Motor neuron (in vitro differentiated cells): Measurements from ENCODE around the gene DACT3. TPM values are rescaled to one million over a fixed set of nuclear protein-coding genes. Genes with fewer than 3 reads are reported as not detected.
"Not testable (repeated sequence)": the region's sequence is repeated elsewhere in the genome, so short reads cannot be mapped to it uniquely, and the experiment has no call there.

Source experiments
- ATAC-seq, 8 experiments: fragments of 200-7000 bp; cut with Tn5 transposase; replicated peaks in 6 of 8; 2 replicates each; pipeline ENCODE4 v1.8.0; 2021; ENCODE audit warnings: mild to moderate bottlenecking in 8 of 8, moderate library complexity in 8 of 8
- H3K27ac ChIP-seq, 2 donors: fragments of 250-450 bp; sonication (Bioruptor Pico); 2 replicates each; pipeline ENCODE4 v1.9.0; 2021; ENCODE audit warnings: antibody characterized with exemption in 2 of 2, mild to moderate bottlenecking in 2 of 2, moderate library complexity in 1 of 2
- H3K4me1 ChIP-seq, 2 donors: fragments of 250-450 bp; sonication (Bioruptor Pico); replicated peaks in 1 of 2; 2 replicates each; pipeline ENCODE4 v1.6.1; 2021; ENCODE audit warnings: antibody characterized with exemption in 2 of 2, mild to moderate bottlenecking in 2 of 2, moderate library complexity in 1 of 2
- H3K4me3 ChIP-seq, 5 donors: fragments of 250-450 bp; sonication (Bioruptor Pico); 2 replicates each; pipeline ENCODE4 v1.9.0; 2021; ENCODE audit warnings: antibody characterized with exemption in 5 of 5, mild to moderate bottlenecking in 5 of 5, moderate library complexity in 4 of 5
- WGBS, 10 experiments: fragments of 450-650 bp; shearing (Covaris generic); methylation state at CpG; one replicate each; pipeline ENCODE4 v1.0.0; 2022; 5-methylcytosine and 5-hydroxymethylcytosine counted together
- in situ Hi-C, 9 experiments: fragments of 400-800 bp; cut with MboI; loops; one replicate each; pipeline ENCODE4 v1.15.0; 2021; ENCODE audit warnings: low sequenced_read_pairs in 9 of 9, low pct_unique_long_range_greater_than_20kb in 2 of 9; ENCODE audit not compliant: unreplicated experiment in 9 of 9
- total RNA-seq, 8 experiments: library from RNA; unstranded; fragments of 300-600 nt; gene quantifications; 2 replicates each; pipeline versions ENCODE4 v1.2.3 to v1.2.4, GENCODE V29; 2022

DACT3 gene
- total RNA-seq, 8 experiments from 2014 or later = 1.9 to 16.3 (median 10.4) TPM

DNA sequence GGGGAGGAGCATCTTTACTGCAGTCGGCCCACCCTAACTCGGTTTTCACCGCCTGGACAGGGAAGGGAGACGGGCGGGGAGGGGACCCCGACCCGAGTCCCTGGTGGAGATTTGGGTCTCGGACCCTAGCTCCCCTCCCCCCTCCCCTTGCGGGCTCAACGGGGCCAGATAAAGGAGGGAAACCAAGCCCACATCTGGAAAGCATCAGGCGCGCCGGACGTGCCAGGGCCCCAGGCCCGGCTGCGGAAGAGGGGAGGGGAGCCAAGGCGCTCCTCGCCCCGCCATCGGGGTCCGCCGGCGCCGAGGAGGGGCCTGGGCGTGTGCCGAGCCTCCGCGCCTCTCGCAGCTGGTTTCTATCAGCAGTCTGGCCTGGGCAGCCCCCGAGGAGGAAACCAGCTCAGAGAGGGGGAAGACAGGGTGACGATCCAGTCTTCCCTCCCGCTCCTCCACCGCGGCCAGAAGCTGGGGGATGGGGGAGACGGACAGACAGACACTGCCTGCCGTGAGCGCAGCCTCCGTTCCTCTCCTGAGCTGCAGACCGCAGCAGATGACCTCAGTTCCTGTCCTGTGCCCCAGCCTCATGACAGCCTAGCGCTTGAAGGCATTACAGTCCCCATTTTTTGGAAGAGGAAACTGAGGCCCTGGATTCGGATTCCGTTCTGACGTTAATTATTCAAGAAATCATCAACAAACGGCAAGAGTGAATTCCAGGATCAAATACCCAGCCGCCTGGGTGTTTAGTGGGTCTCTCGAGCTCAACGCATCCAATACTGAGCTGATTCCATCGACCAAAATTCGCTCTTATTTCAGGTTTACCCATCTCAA, 21.4 kb downstream of the DACT3 start:
- H3K4me3 ChIP-seq = peak overlapping the region; percentile 20 to 46 (median 41)
- H3K27ac ChIP-seq = peak overlapping the region in 1 of 2 donors; percentile 68
- 0 to 67% (median 20%) methylated on average over 1 to 7 of the region's 49 CpGs for WGBS, 10 experiments
- in situ Hi-C loops = no loop called here
- peak; percentile 6 to 36 (median 18) for ATAC-seq
- H3K4me1 ChIP-seq = peaks cover 19 to 28% of the 10 kb centered on the region in 2 donors

DNA sequence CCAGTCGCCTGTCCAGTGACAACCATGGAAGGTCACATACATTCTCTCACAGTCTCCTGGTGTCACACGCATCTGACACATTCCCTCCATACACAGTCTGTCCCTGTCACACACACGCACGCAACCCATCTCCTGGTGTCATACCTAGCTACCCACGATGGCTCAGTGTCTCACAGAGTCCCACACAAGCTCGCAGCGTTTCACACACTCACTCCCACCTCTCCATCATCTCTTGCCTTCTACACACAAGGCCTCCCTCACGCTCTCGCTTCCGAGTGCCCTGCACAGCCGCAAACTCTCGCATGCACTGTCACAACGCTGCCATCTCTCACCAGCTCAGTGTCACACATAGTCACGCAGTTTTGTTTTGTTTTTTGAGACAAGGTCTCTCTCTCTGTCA, 23.8 kb downstream of the DACT3 start:
- no peak for ATAC-seq
- Histone ChIP-seq H3K4me1 (peaks cover 21 to 38% of the 10 kb centered on the region in 2 donors), H3K4me3 (no peak overlapping the region), H3K27ac (no peak overlapping the region)
- WGBS, 10 experiments = 42 to 96% (median 71%) methylated on average over 1 to 11 of the region's 14 CpGs
- in situ Hi-C loops = no loop called here

DNA sequence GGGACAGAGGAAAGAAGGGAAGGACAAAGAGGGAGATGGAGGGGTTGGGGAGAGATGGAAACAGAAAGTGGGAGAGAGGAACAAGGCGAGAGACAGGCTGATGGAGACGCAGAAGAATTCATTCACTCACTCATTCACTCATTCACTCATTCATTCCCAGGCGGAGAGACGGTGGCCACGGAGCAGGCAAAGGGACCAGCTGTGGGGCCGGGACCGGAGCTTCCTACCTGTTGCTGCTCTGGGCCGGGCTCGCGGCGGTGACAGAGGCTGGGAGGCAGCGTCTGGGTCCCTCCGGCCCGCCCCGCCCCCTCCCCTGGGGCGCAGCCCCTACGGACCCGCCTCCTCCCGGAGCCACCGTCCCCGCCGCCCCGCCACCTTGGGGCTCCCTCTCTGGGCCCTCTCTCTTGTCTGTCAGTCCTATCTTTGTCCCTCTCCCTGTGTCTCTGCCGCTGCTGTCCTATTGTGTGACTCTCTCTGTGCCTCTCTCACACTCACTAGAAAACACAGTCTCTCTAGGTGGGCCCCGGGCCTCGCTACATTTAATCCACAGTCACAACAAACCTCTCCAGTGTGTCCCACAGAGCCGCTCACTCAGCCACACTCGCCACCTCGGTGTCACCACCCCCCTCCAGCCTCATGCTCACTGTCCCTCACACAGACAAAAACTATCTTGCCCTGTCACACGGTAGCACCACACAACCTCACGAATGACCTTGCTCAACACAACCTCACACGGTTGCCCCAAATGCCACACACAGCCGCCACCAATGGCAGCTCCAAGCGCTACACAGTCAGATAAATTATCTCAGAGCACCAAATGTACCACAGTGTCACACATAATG, 24.8 kb downstream of the DACT3 start, which contains the start of gene GNG8:
TSS of gene GNG8 (minus strand) at position 283 of the 842 bp plus-strand sequence. CDS start 1,520 bp downstream, outside the sequence.
- Histone ChIP-seq H3K4me3 (peak within 1 kb of the TSS in 1 of 5 donors; percentile 33), H3K4me1 (peaks cover 28 to 48% of the 10 kb centered on the region in 2 donors), H3K27ac (peak within 1 kb of the TSS in 1 of 2 donors; percentile 11)
- ATAC-seq = peak in 2 of 8 experiments; percentile 0
- WGBS, 10 experiments = 0 to 78% (median 18%) methylated on average over 1 to 8 of the region's 34 CpGs; no CpG with 5 or more reads in 4 of the 10 experiments
- in situ Hi-C loops = no loop called here

DNA sequence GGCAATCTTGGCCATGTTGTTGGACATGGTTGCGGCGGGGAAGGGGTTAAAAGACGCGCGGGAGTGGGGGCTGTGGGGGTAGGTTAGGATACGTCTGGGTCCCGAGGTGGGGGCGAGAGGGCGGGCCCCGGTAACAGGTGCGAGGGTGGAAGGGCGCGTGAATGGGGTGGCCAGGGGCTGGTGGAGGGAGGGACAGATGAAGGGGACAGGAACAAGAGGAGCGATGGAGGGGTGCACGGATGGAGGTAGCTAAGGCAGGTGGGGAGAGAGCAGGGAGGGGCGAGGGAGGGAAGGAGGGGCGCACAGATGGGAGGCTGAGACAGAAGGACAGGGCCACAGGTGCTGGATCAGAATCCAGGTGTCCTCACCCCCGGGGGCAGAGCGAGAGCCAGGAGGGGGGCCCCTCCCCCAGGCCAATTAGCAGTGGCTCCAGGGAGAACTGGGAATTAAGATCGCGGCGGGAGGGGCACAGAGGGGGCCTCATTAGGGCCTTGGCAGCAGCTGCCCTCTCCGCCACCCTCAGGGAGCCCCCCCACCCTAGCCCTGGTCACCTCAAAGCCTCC, 26.2 kb downstream of the DACT3 start:
- Histone ChIP-seq H3K4me1 (peaks cover 30 to 52% of the 10 kb centered on the region in 2 donors), H3K4me3 (peak overlapping the region; percentile 3 to 36 (median 24)), H3K27ac (no peak overlapping the region)
- ATAC-seq = peak in 1 of 8 experiments; percentile 3
- in situ Hi-C loops = no loop called here
- 80% methylated on average over 1 of the region's 23 CpGs; no CpG with 5 or more reads in 9 of the 10 experiments for WGBS, 10 experiments

GRCh38 chr19:46634045-46634655, 26.8 kb downstream of the DACT3 start:
- ATAC-seq = peak; percentile 23 to 69 (median 35)
- H3K4me1 ChIP-seq = peaks cover 28 to 50% of the 10 kb centered on the region in 2 donors
- in situ Hi-C loops = no loop called here
- WGBS, 10 experiments = 0 to 3% methylated on average over 2 to 6 of the region's 38 CpGs; no CpG with 5 or more reads in 8 of the 10 experiments
- peak overlapping the region; percentile 16 to 38 (median 33) for H3K4me3 ChIP-seq
- no peak overlapping the region for H3K27ac ChIP-seq

DNA sequence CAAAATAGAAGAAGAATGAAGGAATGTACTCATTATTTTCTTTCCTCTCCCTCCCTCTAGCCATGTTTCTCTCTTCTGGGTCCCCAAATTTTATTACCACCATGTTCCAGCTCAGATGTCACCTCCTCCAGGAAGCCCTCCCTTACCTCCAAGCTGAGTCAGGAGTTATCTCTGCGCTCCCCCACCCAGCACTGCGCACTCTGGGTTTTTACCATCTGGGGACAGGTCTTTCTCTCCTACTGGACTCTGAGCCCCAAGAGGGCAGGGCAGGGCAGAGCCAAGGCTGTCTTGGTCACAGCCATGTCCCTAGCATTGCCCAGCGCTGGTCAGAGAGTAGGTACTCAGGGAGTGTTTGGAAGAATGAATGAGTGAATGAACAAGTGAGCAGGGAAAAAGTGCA, 27.9 kb downstream of the DACT3 start:
- Histone ChIP-seq H3K4me1 (peaks cover 28 to 47% of the 10 kb centered on the region in 2 donors), H3K27ac (no peak overlapping the region), H3K4me3 (no peak overlapping the region)
- no peak for ATAC-seq
- 95 to 100% (median 100%) methylated on average over 1 to 3 of the region's 3 CpGs; no CpG with 5 or more reads in 6 of the 10 experiments for whole genome bisulfite sequencing, 10 experiments
- in situ Hi-C loops = no loop called here

DNA sequence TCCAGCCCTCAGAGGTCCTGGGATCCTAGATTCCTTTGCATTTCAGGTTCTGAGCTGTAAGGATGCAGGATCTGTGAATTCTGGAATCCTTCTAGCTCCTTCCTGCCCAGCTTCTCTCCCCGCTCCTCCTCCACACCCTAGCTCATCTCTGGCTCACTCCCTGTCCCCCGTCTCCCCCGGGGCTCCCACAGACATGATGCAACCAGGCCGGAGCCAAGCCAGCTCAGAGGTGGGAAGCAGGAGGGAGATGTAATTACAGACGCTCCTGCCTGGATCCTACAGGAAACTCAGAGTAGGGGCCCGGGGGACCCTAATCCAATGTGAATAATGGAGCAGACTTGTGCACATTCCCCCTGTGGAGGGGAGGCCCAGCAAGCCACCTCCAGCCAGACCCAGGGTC, 29.5 kb downstream of the DACT3 start:
- 73% methylated on average over 3 of the region's 6 CpGs; no CpG with 5 or more reads in 9 of the 10 experiments for WGBS, 10 experiments
- H3K27ac ChIP-seq = peak overlapping the region; percentile 8 to 83

DNA sequence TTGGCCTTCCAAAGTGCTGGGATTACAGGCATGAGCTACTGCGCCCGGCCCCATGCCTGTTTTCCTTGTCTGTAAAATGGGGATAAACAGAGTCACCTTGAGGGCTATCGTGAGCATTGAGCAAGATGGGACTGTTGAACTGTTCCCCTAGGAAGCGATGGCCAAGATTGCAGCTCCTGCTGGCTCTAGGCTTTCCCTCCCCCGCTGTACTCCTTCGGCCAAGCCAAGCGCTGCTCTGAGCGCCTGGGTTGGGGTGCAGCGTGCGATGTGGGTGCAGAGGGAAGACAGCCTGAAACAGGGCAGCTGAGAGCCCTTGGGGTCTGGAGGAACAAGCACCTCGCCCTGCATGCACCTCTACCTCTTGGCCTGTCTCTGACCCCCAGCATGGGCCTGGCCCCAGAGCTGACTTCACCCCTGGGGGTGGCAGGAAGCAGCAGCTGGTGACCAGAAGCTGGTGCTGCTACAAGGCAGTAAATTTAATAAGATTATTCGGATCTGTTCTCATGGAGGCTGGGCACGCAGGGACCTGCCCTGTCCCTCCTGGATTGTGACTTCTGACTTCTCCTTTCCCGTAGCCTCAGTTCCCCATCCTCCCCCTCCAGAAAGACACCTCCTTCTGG, 30.3 kb downstream of the DACT3 start:
- 40 to 97% (median 74%) methylated on average over 1 to 9 of the region's 14 CpGs; no CpG with 5 or more reads in 7 of the 10 experiments for WGBS, 10 experiments
- peak overlapping the region in 1 of 2 donors; percentile 83 for H3K27ac ChIP-seq
- in situ Hi-C loops = no loop called here
- ATAC-seq = peak in 1 of 8 experiments; percentile 21
- peaks cover 20 to 35% of the 10 kb centered on the region in 2 donors for H3K4me1 ChIP-seq
- H3K4me3 ChIP-seq = no peak overlapping the region

More for the DNA sequence above, 29.5 kb downstream of the DACT3 start:
- Histone ChIP-seq H3K4me3 (no peak overlapping the region), H3K4me1 (peaks cover 28 to 43% of the 10 kb centered on the region in 2 donors)
- ATAC-seq = peak in 6 of 8 experiments; percentile 7 to 67 (median 30)
- in situ Hi-C loops = no loop called here

DNA sequence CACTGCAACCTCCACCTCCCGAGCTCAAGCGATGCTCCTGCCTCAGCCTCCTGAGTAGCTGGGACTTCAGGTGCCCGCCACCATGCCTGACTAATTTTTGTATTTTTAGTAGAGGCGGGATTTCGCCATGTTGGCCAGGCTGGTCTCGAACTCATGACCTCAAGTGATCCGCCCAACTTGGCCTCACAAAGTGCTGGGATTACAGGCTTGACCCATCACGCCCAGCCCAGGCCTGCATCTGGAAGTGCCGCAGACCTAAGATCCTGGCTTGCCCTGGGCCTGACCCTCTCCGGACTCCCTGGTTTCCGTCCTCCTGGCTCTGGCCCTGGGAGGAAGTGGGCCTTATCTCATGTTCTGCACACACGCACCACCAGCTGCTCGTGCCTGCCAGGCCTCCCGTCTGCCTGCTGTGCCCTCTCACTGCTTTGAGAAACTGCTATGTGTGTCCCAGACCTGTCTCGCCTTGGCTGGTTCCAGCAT, 31.4 kb downstream of the DACT3 start:
- ATAC-seq = no peak
- WGBS, 10 experiments = 100% methylated on average over 1 to 4 of the region's 15 CpGs; no CpG with 5 or more reads in 6 of the 10 experiments
- Histone ChIP-seq H3K4me3 (no peak overlapping the region), H3K4me1 (peaks cover 24 to 37% of the 10 kb centered on the region in 2 donors), H3K27ac (no peak overlapping the region)
- in situ Hi-C loops = no loop called here

- H3K4me1 ChIP-seq = peaks cover 23 to 41% of the 10 kb centered on the region in 2 donors
- in situ Hi-C loops, ATAC-seq, H3K27ac ChIP-seq, H3K4me3 ChIP-seq: not testable (repeated sequence)
- WGBS, 10 experiments = 100% methylated on average over 1 to 5 of the region's 7 CpGs; no CpG with 5 or more reads in 4 of the 10 experiments
Measured at GRCh38 chr19:46628970-46629369, 32.0 kb downstream of the DACT3 start.

DNA sequence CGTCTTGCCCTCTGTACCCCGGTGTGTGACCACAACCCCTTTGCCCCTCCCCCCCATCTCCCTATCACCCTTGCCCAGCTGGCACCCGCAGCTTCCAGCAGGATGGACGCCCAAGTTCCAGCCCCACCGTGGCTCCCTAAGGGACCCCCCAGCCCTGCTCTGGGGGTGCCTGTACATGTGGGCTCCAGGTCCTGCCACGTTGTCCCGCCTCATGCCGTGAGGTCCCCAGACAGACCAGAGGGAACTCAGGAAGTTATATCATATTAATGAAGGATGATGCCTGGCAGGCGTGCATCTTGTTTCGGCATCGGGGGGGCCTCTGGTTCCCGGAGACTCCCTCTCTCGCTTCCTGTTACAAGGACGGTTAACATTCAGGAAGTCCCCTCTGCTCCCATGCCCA, 34.5 kb downstream of the DACT3 start:
- Histone ChIP-seq H3K4me1 (peaks cover 21 to 30% of the 10 kb centered on the region in 2 donors), H3K27ac (no peak overlapping the region), H3K4me3 (no peak overlapping the region)
- WGBS, 10 experiments = 53 to 100% (median 85%) methylated on average over 1 to 4 of the region's 14 CpGs; no CpG with 5 or more reads in 4 of the 10 experiments
- in situ Hi-C loops = no loop called here
- ATAC-seq = no peak

DNA sequence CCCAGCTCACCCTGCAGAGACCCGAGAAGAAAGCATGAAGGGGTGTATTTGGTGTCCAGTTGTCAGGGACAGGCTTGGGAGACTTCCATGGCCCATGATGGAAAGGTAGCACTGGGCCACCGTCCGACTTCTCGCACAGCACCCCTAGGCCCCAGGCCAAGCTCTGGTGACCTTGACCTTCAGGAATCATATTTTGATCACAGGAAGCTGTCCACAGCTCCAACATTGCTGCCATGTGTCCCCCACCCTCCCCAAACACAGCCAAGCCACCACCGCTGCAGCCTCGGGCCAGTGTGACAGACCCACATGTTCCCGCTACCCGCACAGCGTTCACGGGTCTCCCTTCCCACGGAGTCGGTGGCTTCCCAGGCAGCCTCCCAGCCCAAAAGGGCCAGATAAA, 35.3 kb downstream of the DACT3 start:
- ATAC-seq = no peak
- Histone ChIP-seq H3K4me3 (no peak overlapping the region), H3K27ac (no peak overlapping the region), H3K4me1 (peaks cover 21 to 30% of the 10 kb centered on the region in 2 donors)
- in situ Hi-C loops = no loop called here
- whole genome bisulfite sequencing, 10 experiments = 47 to 100% (median 84%) methylated on average over 1 to 9 of the region's 12 CpGs; no CpG with 5 or more reads in 4 of the 10 experiments
